T-cell (primary cell): ENCODE results near the gene SAFB2. TPM values are rescaled to one million over a fixed set of nuclear protein-coding genes. Genes with fewer than 3 reads are reported as not detected.
A peak's percentile ranks its signal among the peaks of the same experiment; 100 is the strongest.

Source experiments
- ATAC-seq, 4 experiments: fragments of 200-7000 bp in 3 of 4; fragments of 150-1000 bp in 1 of 4; cut with Tn5 transposase; replicated peaks in 1 of 4; 1 replicate in 3 of 4; 2 replicates in 1 of 4; pipeline ENCODE4 v1.10.0; 2021; ENCODE audit warnings: moderate library complexity in 3 of 4, mild to moderate bottlenecking in 2 of 4, moderate number of reproducible peaks in 1 of 4
- CTCF ChIA-PET, 2 donors: fragments of 300-600 bp; sonication (Branson Sonifier 250); formaldehyde crosslinking; loops; one replicate each; lab custom pipeline; 2022; ENCODE audit warnings: antibody characterized with exemption in 2 of 2; lab: Charles Lee
- POLR2A ChIA-PET, 2 donors: fragments of 300-600 bp; sonication (Branson Sonifier 250); formaldehyde crosslinking; loops; one replicate each; lab custom pipeline; 2022; ENCODE audit warnings: antibody characterized with exemption in 2 of 2; lab: Charles Lee
- DNase-seq, 35 experiments: peaks; one replicate each; pipeline versions ENCODE4 v3.0.0 to v3.0.0-alpha.2; 2013 to 2023
- H3K27ac ChIP-seq: one replicate; pipeline ENCODE4 v1.5.1; 2013; ENCODE audit warnings: low read length
- H3K27me3 ChIP-seq, 2 experiments: replicated peaks in 1 of 2; 1 replicate in 1 of 2; 2 replicates in 1 of 2; pipeline versions ENCODE4 v1.6.1 to v1.7.0; 2013; ENCODE audit warnings: low read length in 1 of 2, mixed read lengths in 1 of 2; ENCODE audit not compliant: control insufficient read depth in 2 of 2, insufficient read depth in 2 of 2; ENCODE audit errors: extremely low read depth in 1 of 2
- H3K36me3 ChIP-seq, 2 donors: 1 replicate in 1 of 2; 2 replicates in 1 of 2; pipeline versions ENCODE4 v1.6.1 to v1.7.0; 2013; ENCODE audit warnings: low read length in 1 of 2; ENCODE audit not compliant: control insufficient read depth in 2 of 2, insufficient read depth in 1 of 2; ENCODE audit errors: extremely low read depth in 1 of 2
- H3K4me1 ChIP-seq, 2 experiments: 1 replicate in 1 of 2; 2 replicates in 1 of 2; pipeline versions ENCODE4 v1.6.1 to v1.7.0; 2013; ENCODE audit warnings: low read length in 2 of 2, mixed read lengths in 1 of 2; ENCODE audit not compliant: insufficient read depth in 2 of 2, control insufficient read depth in 1 of 2; ENCODE audit errors: extremely low read depth in 1 of 2
- H3K4me3 ChIP-seq, 2 donors: 1 replicate in 1 of 2; 2 replicates in 1 of 2; pipeline versions ENCODE4 v1.5.1 to v1.7.0; 2013; ENCODE audit warnings: mild to moderate bottlenecking in 2 of 2, low read length in 1 of 2, moderate library complexity in 1 of 2; ENCODE audit not compliant: control insufficient read depth in 1 of 2; ENCODE audit errors: extremely low read depth in 1 of 2
- H3K9me3 ChIP-seq: 2 replicates; pipeline ENCODE4 v1.7.0; 2013
- H3K27ac Mint-ChIP-seq, 2 donors: one replicate each; pipeline ENCODE4 v1.8.0; 2020 to 2021; ENCODE audit warnings: mild to moderate bottlenecking in 2 of 2, mixed read lengths in 2 of 2
- H3K27me3 Mint-ChIP-seq, 2 donors: one replicate each; pipeline ENCODE4 v1.8.0; 2021 to 2022; ENCODE audit warnings: mixed read lengths in 2 of 2
- H3K36me3 Mint-ChIP-seq: one replicate; pipeline ENCODE4 v1.8.0; 2021; ENCODE audit warnings: mixed read lengths
- H3K4me1 Mint-ChIP-seq, 3 donors: one replicate each; pipeline ENCODE4 v1.8.0; 2020 to 2022; ENCODE audit warnings: mixed read lengths in 3 of 3, mild to moderate bottlenecking in 1 of 3
- H3K4me3 Mint-ChIP-seq, 3 donors: one replicate each; pipeline ENCODE4 v1.8.0; 2020 to 2022; ENCODE audit warnings: mild to moderate bottlenecking in 3 of 3, mixed read lengths in 3 of 3, moderate library complexity in 3 of 3
- H3K9me3 Mint-ChIP-seq, 3 donors: one replicate each; pipeline ENCODE4 v1.8.0; 2020 to 2022; ENCODE audit warnings: mixed read lengths in 3 of 3
- WGBS: methylation state at CpG from one replicate; pipeline ENCODE4 v1.1.5; 2013; ENCODE audit warnings: missing lambda C conversion rate; ENCODE audit not compliant: insufficient coverage; 5-methylcytosine and 5-hydroxymethylcytosine counted together
- total RNA-seq, 35 experiments: library from RNA in 6 of 35; stranded (reverse) in 6 of 35; fragments of 120-200 nt in 1 of 35; gene quantifications; one replicate each; pipeline versions ENCODE4 v1.2.1 to v1.2.4 and lab custom pipeline; 2013 to 2026

Gene SAFB2
- total RNA-seq, 5 donors from 2014 or later (not counting 1 experiment from before 2014, with no cell fraction given), result 222 to 253 (median 237) TPM

GRCh38 chr19:5587071-5587455, 35.5 kb downstream of the SAFB2 start:
- H3K27me3 Mint-ChIP-seq, result no peaks in the 10 kb centered on the region
- Histone ChIP-seq H3K4me1 (peaks cover 0 to 18% of the 10 kb centered on the region in 2 experiments), H3K36me3 (peaks cover 24 to 51% of the 10 kb centered on the region in 2 donors), H3K27ac (no peak overlapping the region), H3K9me3 (no peaks in the 10 kb centered on the region), H3K4me3 (no peak overlapping the region), H3K27me3 (no peaks in the 10 kb centered on the region)
- H3K36me3 Mint-ChIP-seq, result peaks cover 33% of the 10 kb centered on the region
- DNase-seq, result no peak
- POLR2A ChIA-PET, result no interaction called here
- H3K4me3 Mint-ChIP-seq, result no peak overlapping the region
- CTCF ChIA-PET, result no interaction called here
- H3K27ac Mint-ChIP-seq, result no peak overlapping the region
- WGBS, result 97% methylated on average over 9 of the region's 16 CpGs
- peaks cover 18 to 23% (median 19%) of the 10 kb centered on the region in 3 donors for H3K4me1 Mint-ChIP-seq
- no peak for ATAC-seq
- H3K9me3 Mint-ChIP-seq, result no peaks in the 10 kb centered on the region

GRCh38 chr19:5586300-5587070, 36.1 kb downstream of the SAFB2 start:
- CTCF ChIA-PET, result no interaction called here
- 70% methylated on average over 16 of the region's 26 CpGs for WGBS
- Histone ChIP-seq H3K36me3 (peaks cover 21 to 48% of the 10 kb centered on the region in 2 donors), H3K27ac (no peak overlapping the region), H3K4me3 (no peak overlapping the region), H3K27me3 (no peaks in the 10 kb centered on the region), H3K4me1 (peaks cover 0 to 18% of the 10 kb centered on the region in 2 experiments), H3K9me3 (no peaks in the 10 kb centered on the region)
- Mint-ChIP-seq H3K4me1 (peaks cover 18 to 23% (median 19%) of the 10 kb centered on the region in 3 donors), H3K27me3 (no peaks in the 10 kb centered on the region), H3K36me3 (peaks cover 28% of the 10 kb centered on the region), H3K4me3 (peak overlapping the region in 1 of 3 donors; percentile 63), H3K9me3 (no peaks in the 10 kb centered on the region), H3K27ac (no peak overlapping the region)
- POLR2A ChIA-PET, result no interaction called here
- ATAC-seq (peak in 1 of 4 experiments; percentile 19), DNase-seq (no peak)

- H3K9me3 Mint-ChIP-seq, result no peaks in the 10 kb centered on the region
- CTCF ChIA-PET, result no interaction called here
- Histone ChIP-seq H3K4me1 (peaks cover 0 to 18% of the 10 kb centered on the region in 2 experiments), H3K27ac (peak overlapping the region; percentile 10), H3K9me3 (no peaks in the 10 kb centered on the region), H3K27me3 (no peaks in the 10 kb centered on the region), H3K4me3 (peak overlapping the region in 1 of 2 donors; percentile 27), H3K36me3 (peaks cover 18 to 42% of the 10 kb centered on the region in 2 donors)
- H3K4me3 Mint-ChIP-seq, result peak overlapping the region in 2 of 3 donors; percentile 22 to 63
- peaks cover 24% of the 10 kb centered on the region for H3K36me3 Mint-ChIP-seq
- no peaks in the 10 kb centered on the region for H3K27me3 Mint-ChIP-seq
- H3K27ac Mint-ChIP-seq, result peak overlapping the region; percentile 46 to 76
- POLR2A ChIA-PET, result no interaction called here
- H3K4me1 Mint-ChIP-seq, result peaks cover 18 to 23% (median 19%) of the 10 kb centered on the region in 3 donors
- peak in 32 of 35 experiments; percentile 17 to 63 (median 38) for DNase-seq
- peak; percentile 36 to 64 (median 46) for ATAC-seq
- 39% methylated on average over 22 of the region's 29 CpGs for WGBS
Observed at GRCh38 chr19:5585461-5586299, 36.9 kb downstream of the SAFB2 start.

- Histone ChIP-seq H3K4me1 (peaks cover 0 to 10% of the 10 kb centered on the region in 2 experiments), H3K27ac (no peak overlapping the region), H3K4me3 (no peak overlapping the region), H3K9me3 (no peaks in the 10 kb centered on the region), H3K36me3 (peaks cover 4 to 5% of the 10 kb centered on the region in 2 donors), H3K27me3 (no peaks in the 10 kb centered on the region)
- ATAC-seq, result no peak
- Mint-ChIP-seq H3K4me1 (peaks cover 7 to 10% (median 9%) of the 10 kb centered on the region in 3 donors), H3K27ac (no peak overlapping the region), H3K36me3 (no peaks in the 10 kb centered on the region), H3K4me3 (no peak overlapping the region), H3K27me3 (no peaks in the 10 kb centered on the region), H3K9me3 (no peaks in the 10 kb centered on the region)
- ChIA-PET CTCF (interaction anchor here in 1 of 2 donors (0.6 kb wide), 1 partner anchor 1291 kb away, joined by 5 read pairs; no protein-coding TSS in a partner anchor), POLR2A (no interaction called here)
- no peak for DNase-seq
- 62% methylated on average over 12 of the region's 12 CpGs for WGBS
Observed at GRCh38 chr19:5580161-5580571, 42.4 kb downstream of the SAFB2 start.

- ChIA-PET POLR2A (no interaction called here), CTCF (no interaction called here)
- Mint-ChIP-seq H3K4me1 (peaks cover 7 to 10% (median 9%) of the 10 kb centered on the region in 3 donors), H3K4me3 (no peak overlapping the region), H3K27me3 (no peaks in the 10 kb centered on the region), H3K27ac (no peak overlapping the region), H3K9me3 (no peaks in the 10 kb centered on the region), H3K36me3 (no peaks in the 10 kb centered on the region)
- H3K9me3 ChIP-seq, result no peaks in the 10 kb centered on the region
- H3K27ac ChIP-seq, result no peak overlapping the region
- H3K4me3 ChIP-seq, result no peak overlapping the region
- WGBS, result 97% methylated on average over 7 of the region's 7 CpGs
- H3K4me1 ChIP-seq, result peaks cover 0 to 8% of the 10 kb centered on the region in 2 experiments
- H3K27me3 ChIP-seq, result no peaks in the 10 kb centered on the region
- ATAC-seq (no peak), DNase-seq (no peak)
- H3K36me3 ChIP-seq, result peaks cover 3 to 4% of the 10 kb centered on the region in 2 donors
Observed at GRCh38 chr19:5579697-5580096, 42.9 kb downstream of the SAFB2 start.

GRCh38 chr19:5579286-5579685, 43.3 kb downstream of the SAFB2 start:
- Mint-ChIP-seq H3K4me3 (no peak overlapping the region), H3K27me3 (no peaks in the 10 kb centered on the region), H3K27ac (no peak overlapping the region), H3K36me3 (no peaks in the 10 kb centered on the region), H3K9me3 (no peaks in the 10 kb centered on the region), H3K4me1 (peaks cover 7 to 10% (median 9%) of the 10 kb centered on the region in 3 donors)
- H3K4me1 ChIP-seq, result peaks cover 0 to 8% of the 10 kb centered on the region in 2 experiments
- CTCF ChIA-PET, result no interaction called here
- POLR2A ChIA-PET, result no interaction called here
- H3K27me3 ChIP-seq, result no peaks in the 10 kb centered on the region
- no peak overlapping the region for H3K27ac ChIP-seq
- no peaks in the 10 kb centered on the region for H3K9me3 ChIP-seq
- no peak overlapping the region for H3K4me3 ChIP-seq
- H3K36me3 ChIP-seq, result peaks cover 3 to 4% of the 10 kb centered on the region in 2 donors
- DNase-seq (no peak), ATAC-seq (no peak)
- 94% methylated on average over 4 of the region's 6 CpGs for WGBS
